GM19438 (cell line): ENCODE measurements around the gene NAMPT.
"Not testable (repeated sequence)": the region's sequence is repeated elsewhere in the genome, so short reads cannot be mapped to it uniquely, and the experiment has no call there.

Experiments used
- ATAC-seq: cut with Tn5 transposase; IDR thresholded peaks from one replicate; pipeline ENCODE4 v1.9.1; 2021; ENCODE audit warnings: low read depth; ENCODE audit not compliant: unreplicated experiment

NAMPT gene

GRCh38 chr7:106238830-106239229 lies 46.0 kb downstream of the NAMPT start:
- ATAC-seq = no peak

GRCh38 chr7:106236065-106236464 lies 48.7 kb downstream of the NAMPT start:
- ATAC-seq = no peak

- no peak for ATAC-seq
Observed at GRCh38 chr7:106234425-106234824, 50.4 kb downstream of the NAMPT start.

GRCh38 chr7:106231856-106232490 lies 52.8 kb downstream of the NAMPT start:
- ATAC-seq = no peak

- no peak for ATAC-seq
Observed at GRCh38 chr7:106225856-106226255, 58.9 kb downstream of the NAMPT start.

- no peak for ATAC-seq
Observed at GRCh38 chr7:106224797-106225196, 60.0 kb downstream of the NAMPT start.

- no peak for ATAC-seq
Observed at GRCh38 chr7:106223156-106223555, 61.6 kb downstream of the NAMPT start.

GRCh38 chr7:106222545-106222944 lies 62.2 kb downstream of the NAMPT start:
- no peak for ATAC-seq

GRCh38 chr7:106220307-106220706 lies 64.5 kb downstream of the NAMPT start:
- ATAC-seq = no peak

GRCh38 chr7:106219170-106219569 lies 65.6 kb downstream of the NAMPT start:
- no peak for ATAC-seq

GRCh38 chr7:106218546-106218945 lies 66.2 kb downstream of the NAMPT start:
- ATAC-seq = no peak

GRCh38 chr7:106216923-106217542 lies 67.8 kb downstream of the NAMPT start:
- no peak for ATAC-seq

GRCh38 chr7:106216517-106216922 lies 68.3 kb downstream of the NAMPT start:
- ATAC-seq = no peak

GRCh38 chr7:106215868-106216516 lies 68.8 kb downstream of the NAMPT start:
- ATAC-seq = no peak

GRCh38 chr7:106208944-106209343 lies 75.8 kb downstream of the NAMPT start:
- ATAC-seq = not testable (repeated sequence)

GRCh38 chr7:106206826-106207541 lies 77.8 kb downstream of the NAMPT start:
- no peak for ATAC-seq

GRCh38 chr7:106205621-106206222 lies 79.1 kb downstream of the NAMPT start:
- ATAC-seq = no peak

- ATAC-seq = no peak
Observed at GRCh38 chr7:106203473-106203872, 81.3 kb downstream of the NAMPT start.

GRCh38 chr7:106201164-106201563 lies 83.6 kb downstream of the NAMPT start:
- ATAC-seq = no peak

- no peak for ATAC-seq
Observed at GRCh38 chr7:106199813-106200364, 84.9 kb downstream of the NAMPT start.

GRCh38 chr7:106199024-106199423 lies 85.8 kb downstream of the NAMPT start:
- no peak for ATAC-seq
